Esophagus squamous epithelium (tissue), 5 donors: ENCODE measurements around the gene C8B. TPM values are rescaled to one million over a fixed set of nuclear protein-coding genes. Genes with fewer than 3 reads are reported as not detected.

Experiments used
- DNase-seq: peaks from one replicate; lab custom pipeline; 2025; lab: John Stamatoyannopoulos, UW
- H3K27ac ChIP-seq, 4 donors: fragments of 200-600 bp; sonication (generic); one replicate each; pipeline ENCODE4 v1.5.1; 2016 to 2019; ENCODE audit warnings: mild to moderate bottlenecking in 1 of 4
- H3K27me3 ChIP-seq, 4 donors: fragments of 200-600 bp; sonication (generic); 1 replicate in 3 of 4; 2 replicates in 1 of 4; pipeline versions ENCODE4 v1.5.1 to v1.6.0; 2017 to 2021; ENCODE audit warnings: antibody characterized with exemption in 1 of 4
- H3K36me3 ChIP-seq, 3 donors: fragments of 200-600 bp; sonication (generic); one replicate each; pipeline ENCODE4 v1.5.1; 2016 to 2019
- H3K4me1 ChIP-seq, 3 donors: fragments of 200-600 bp; sonication (generic); one replicate each; pipeline ENCODE4 v1.5.1; 2017 to 2019
- H3K4me3 ChIP-seq, 4 donors: fragments of 200-600 bp; sonication (generic); 1 replicate in 3 of 4; 2 replicates in 1 of 4; pipeline ENCODE4 v1.5.1; 2016 to 2019; ENCODE audit warnings: mild to moderate bottlenecking in 2 of 4, moderate library complexity in 1 of 4
- H3K9me3 ChIP-seq, 3 donors: fragments of 200-600 bp; sonication (generic); one replicate each; pipeline ENCODE4 v1.5.1; 2016 to 2019
- POLR2A ChIP-seq, 4 donors: fragments of 450-650 bp; IDR thresholded peaks; one replicate each; pipeline ENCODE4 v1.6.1; 2017; ENCODE audit warnings: antibody characterized with exemption in 4 of 4, mild to moderate bottlenecking in 4 of 4, moderate library complexity in 3 of 4
- WGBS, 2 donors: methylation state at CpG; one replicate each; pipeline ENCODE4 v1.1.5; 2018; 5-methylcytosine and 5-hydroxymethylcytosine counted together
- intact Hi-C: fragments of 100-400 bp; cut with DNase I; formaldehyde crosslinking; loops from one replicate; pipeline ENCODE4 v1.15.0; 2022
- total RNA-seq, 4 donors: library from RNA; depleted of rRNA; stranded (reverse); fragments of >200 nt; gene quantifications; one replicate each; pipeline ENCODE4 v1.1.0, GENCODE V29; 2016
- TF ChIP-seq, protein P1 (sequence below), 6 experiments: fragments of 450-650 bp in 4 of 6; fragments of 200-600 bp in 2 of 6; sonication (generic) in 2 of 6; IDR thresholded peaks; one replicate each; pipeline ENCODE4 v1.5.1; 2016 to 2019; ENCODE audit warnings: antibody characterized with exemption in 6 of 6, mild to moderate bottlenecking in 4 of 6, moderate library complexity in 4 of 6
- donor health status: DM: yes; HTN: yes; CAD: no.

C8B gene
- total RNA-seq, 4 donors from 2014 or later: 0.30 TPM; not detected in 3

DNA sequence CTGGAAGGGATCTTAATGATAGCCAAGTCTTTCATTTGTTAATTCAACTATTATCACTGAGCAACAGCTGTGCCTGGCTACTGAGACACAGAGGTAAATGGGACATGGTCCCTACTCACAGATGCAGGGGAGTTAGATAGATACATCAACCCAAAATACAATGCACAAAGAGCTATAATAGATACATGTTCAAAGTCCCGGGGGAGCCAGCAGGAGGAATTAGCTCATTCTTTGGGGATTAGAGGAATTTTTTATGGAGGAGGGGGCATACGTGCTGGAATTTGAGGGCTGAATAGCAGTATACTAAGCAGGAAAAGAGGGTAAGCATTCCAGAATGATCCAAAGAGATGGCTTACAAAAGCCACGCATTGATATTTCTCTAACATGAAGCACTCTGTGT is 34.6 kb downstream of the C8B start:
- TF ChIP-seq, protein P1, sequence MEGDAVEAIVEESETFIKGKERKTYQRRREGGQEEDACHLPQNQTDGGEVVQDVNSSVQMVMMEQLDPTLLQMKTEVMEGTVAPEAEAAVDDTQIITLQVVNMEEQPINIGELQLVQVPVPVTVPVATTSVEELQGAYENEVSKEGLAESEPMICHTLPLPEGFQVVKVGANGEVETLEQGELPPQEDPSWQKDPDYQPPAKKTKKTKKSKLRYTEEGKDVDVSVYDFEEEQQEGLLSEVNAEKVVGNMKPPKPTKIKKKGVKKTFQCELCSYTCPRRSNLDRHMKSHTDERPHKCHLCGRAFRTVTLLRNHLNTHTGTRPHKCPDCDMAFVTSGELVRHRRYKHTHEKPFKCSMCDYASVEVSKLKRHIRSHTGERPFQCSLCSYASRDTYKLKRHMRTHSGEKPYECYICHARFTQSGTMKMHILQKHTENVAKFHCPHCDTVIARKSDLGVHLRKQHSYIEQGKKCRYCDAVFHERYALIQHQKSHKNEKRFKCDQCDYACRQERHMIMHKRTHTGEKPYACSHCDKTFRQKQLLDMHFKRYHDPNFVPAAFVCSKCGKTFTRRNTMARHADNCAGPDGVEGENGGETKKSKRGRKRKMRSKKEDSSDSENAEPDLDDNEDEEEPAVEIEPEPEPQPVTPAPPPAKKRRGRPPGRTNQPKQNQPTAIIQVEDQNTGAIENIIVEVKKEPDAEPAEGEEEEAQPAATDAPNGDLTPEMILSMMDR (IDR thresholded peaks at IDR 0.05): no peak
- no peak for TF ChIP-seq POLR2A (IDR thresholded peaks at IDR 0.05)
- Histone ChIP-seq H3K9me3 (no peaks in the 10 kb centered on the region), H3K4me3 (no peak overlapping the region), H3K36me3 (no peaks in the 10 kb centered on the region), H3K27ac (no peak overlapping the region), H3K27me3 (peaks cover 0 to 38% (median 0%) of the 10 kb centered on the region in 4 donors), H3K4me1 (no peaks in the 10 kb centered on the region)
- DNase-seq: no peak
- intact Hi-C loops: no loop called here
- WGBS, 2 donors: 44 to 65% methylated on average over 3 of the region's 3 CpGs

DNA sequence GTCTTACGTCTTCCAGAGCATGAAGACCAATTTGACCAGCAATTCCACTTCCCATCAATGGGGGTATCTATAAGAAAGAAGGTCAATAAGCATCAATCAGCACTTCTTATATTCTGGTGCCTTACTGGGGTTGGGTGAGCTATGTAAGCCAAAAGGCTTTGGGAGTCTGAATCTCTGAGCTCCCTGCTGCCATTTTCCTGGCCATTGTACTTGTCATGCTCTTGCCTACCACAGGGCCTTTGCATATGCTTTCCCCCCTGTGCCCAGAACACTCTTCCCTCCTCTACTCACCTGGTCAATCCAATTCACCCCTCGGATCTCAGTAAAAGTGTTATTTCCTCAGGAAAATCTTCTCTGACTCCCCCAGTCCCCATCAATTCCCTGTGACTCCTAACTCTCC is 36.3 kb downstream of the C8B start:
- DNase-seq: no peak
- H3K4me1 ChIP-seq: no peaks in the 10 kb centered on the region
- H3K27ac ChIP-seq: no peak overlapping the region
- peaks cover 0 to 43% (median 0%) of the 10 kb centered on the region in 4 donors for H3K27me3 ChIP-seq
- no peaks in the 10 kb centered on the region for H3K36me3 ChIP-seq
- no peaks in the 10 kb centered on the region for H3K9me3 ChIP-seq
- no peak overlapping the region for H3K4me3 ChIP-seq
- intact Hi-C loops: no loop called here
- WGBS, 2 donors: 79 to 88% methylated on average over 2 of the region's 2 CpGs
- TF ChIP-seq, protein P1 (IDR thresholded peaks at IDR 0.05): no peak
- no peak for TF ChIP-seq POLR2A (IDR thresholded peaks at IDR 0.05)

DNA sequence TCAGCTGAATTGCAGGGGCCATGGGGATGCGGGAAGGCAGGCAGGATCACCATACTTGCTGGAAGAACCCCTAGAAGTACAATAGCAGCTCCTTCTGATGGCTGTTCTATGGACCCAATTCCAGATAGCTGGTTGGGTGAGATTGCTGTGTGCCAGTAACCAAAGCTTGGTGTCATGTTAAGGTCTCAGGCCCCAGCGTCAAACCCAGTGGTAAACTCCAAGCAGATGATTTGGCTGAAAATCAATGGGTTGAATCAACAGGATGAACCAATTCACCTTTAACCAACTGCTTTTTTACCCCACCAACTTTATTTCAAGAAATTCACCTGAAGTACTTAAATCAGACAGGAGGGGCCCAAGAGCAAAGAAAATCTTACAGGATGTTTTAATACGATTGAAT is 37.8 kb downstream of the C8B start:
- Histone ChIP-seq H3K4me3 (no peak overlapping the region), H3K27me3 (peaks cover 0 to 50% (median 0%) of the 10 kb centered on the region in 4 donors), H3K4me1 (no peaks in the 10 kb centered on the region), H3K27ac (no peak overlapping the region), H3K9me3 (no peaks in the 10 kb centered on the region), H3K36me3 (no peaks in the 10 kb centered on the region)
- 85 to 90% methylated on average over 3 of the region's 3 CpGs for WGBS, 2 donors
- DNase-seq: no peak
- TF ChIP-seq, protein P1 (IDR thresholded peaks at IDR 0.05): no peak
- no peak for TF ChIP-seq POLR2A (IDR thresholded peaks at IDR 0.05)
- intact Hi-C loops: no loop called here

DNA sequence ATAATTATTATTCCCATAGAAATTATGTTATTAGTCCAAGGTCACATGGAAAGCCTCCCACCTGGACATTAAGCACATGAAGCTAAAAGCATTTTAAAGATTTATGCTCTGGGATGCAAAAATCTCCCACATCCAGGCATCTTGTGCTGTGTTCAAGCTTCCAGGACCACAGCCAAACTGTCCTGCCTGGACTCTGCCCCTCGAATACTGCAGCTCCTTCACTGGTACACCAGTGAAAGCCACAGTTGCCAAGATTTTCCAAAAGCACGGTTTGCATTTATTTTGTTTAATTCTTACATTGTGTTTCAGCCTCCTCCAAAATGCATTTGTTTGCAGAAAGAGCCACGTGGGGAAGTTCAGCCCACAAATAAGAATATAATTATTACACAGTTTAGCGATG is 38.6 kb downstream of the C8B start:
- 52 to 54% methylated on average over 4 of the region's 4 CpGs for WGBS, 2 donors
- no peak for DNase-seq
- Histone ChIP-seq H3K27me3 (peaks cover 0 to 55% (median 0%) of the 10 kb centered on the region in 4 donors), H3K9me3 (no peaks in the 10 kb centered on the region), H3K36me3 (no peaks in the 10 kb centered on the region), H3K4me3 (no peak overlapping the region), H3K4me1 (no peaks in the 10 kb centered on the region), H3K27ac (no peak overlapping the region)
- TF ChIP-seq POLR2A (IDR thresholded peaks at IDR 0.05): no peak
- TF ChIP-seq, protein P1 (IDR thresholded peaks at IDR 0.05): no peak
- intact Hi-C loops: no loop called here

DNA sequence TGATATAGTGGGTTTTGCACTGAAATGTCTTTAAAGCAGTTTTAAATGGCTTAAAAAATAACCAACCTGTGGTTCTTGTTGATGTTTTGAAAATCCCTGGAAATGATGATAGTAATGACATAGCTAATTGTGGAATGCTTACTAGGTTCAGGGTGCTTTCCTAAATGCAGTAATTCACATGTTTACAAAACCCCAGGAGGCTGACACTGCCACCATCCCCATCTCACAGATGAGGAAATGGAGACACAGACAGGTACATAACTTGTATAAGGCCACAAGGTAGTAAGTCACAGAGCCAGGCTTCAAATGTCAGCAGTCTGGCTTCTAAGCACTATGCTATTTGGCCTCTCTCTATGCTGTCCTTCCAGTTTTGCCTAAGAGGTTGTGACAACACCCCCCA is 40.6 kb downstream of the C8B start:
- intact Hi-C loops: no loop called here
- Histone ChIP-seq H3K9me3 (no peaks in the 10 kb centered on the region), H3K4me1 (no peaks in the 10 kb centered on the region), H3K36me3 (no peaks in the 10 kb centered on the region), H3K27me3 (peaks cover 0 to 58% (median 0%) of the 10 kb centered on the region in 4 donors), H3K4me3 (no peak overlapping the region), H3K27ac (no peak overlapping the region)
- TF ChIP-seq, protein P1 (IDR thresholded peaks at IDR 0.05): no peak
- TF ChIP-seq POLR2A (IDR thresholded peaks at IDR 0.05): no peak
- DNase-seq: no peak
